Measurements from ENCODE around the gene SMARCC2. TPM values are rescaled to one million over a fixed set of nuclear protein-coding genes. Genes with fewer than 3 reads are reported as not detected.
"Not testable (repeated sequence)": the region's sequence is repeated elsewhere in the genome, so short reads cannot be mapped to it uniquely, and the experiment has no call there.

Gene SMARCC2
- total RNA-seq, 1 donor, result 61.1 TPM

DNA sequence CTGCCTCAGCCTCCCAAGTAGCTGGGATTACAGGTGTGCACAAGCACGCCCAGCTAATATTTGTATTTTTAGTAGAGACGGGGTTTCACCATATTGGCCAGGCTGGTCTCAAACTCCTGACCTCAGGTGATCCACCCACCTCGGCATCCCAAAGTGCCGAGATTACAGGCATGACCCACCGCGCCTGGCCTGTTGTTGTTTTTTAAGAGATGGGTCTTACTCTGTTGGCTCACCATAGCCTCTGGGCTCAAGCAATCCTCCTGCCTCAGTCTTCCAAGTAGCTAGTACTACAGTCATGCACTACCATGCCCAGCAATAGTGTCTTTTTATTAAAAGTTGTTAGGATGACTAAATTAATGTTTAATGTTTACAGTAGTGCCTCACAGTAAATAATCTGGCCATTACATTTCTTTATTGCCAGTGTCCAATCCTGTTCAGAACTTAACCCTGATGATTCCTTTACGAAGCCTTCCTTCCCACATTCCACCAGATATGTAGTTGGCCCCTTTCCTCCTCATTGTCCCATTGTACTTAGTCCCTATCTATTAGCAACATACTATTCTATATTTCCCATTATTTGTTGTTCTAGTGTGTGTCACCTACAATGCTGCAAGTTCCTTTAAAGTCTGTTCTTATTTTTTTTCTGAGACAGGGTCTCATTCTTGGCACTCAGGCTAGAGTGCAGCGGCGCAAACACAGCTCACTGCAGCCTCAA lies 8.8 kb upstream of the SMARCC2 start:
- H3K27me3 ChIP-seq (ENCODE audit: insufficient read depth, low read length), result no peaks in the 10 kb centered on the region
- H3K4me3 ChIP-seq (ENCODE audit: low read length), result no peak overlapping the region
- no peaks in the 10 kb centered on the region for H3K9me3 ChIP-seq (ENCODE audit: low read depth, low read length)
- no peaks in the 10 kb centered on the region for H3K4me1 ChIP-seq (ENCODE audit: insufficient read depth, low read length)

DNA sequence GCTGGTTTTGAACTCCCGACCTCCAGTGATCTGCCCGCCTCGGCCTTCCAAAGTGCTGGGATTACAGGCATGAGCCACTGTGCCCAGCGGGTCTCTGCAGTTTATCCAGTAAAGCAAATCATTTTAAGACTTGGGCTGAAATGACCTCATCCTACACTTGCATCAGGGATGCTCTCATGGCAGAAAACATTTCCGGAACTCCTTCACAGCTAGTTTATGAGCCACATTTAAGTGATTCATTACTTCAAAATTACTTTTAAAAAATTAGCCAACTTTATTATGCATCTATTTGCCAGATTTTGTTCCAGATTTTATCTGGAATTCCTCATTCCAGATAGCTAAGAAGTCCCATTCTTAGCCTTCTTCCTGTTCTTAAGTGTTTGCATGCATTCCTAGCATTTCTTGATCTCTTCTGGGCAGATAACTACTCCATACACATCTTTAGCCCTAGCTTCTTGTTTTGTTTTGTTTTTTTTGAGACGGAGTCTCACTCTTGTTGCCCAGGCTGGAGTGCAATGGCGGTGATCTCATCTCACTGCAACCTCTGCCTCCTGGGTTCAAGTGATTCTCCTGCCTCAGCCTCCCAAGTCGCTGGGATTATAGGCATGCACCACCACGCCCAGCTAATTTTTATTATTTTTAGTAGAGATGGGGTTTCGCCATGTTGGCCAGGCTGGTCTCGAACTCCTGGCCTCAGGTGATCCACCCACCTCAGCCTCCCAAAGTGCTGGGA lies 7.7 kb upstream of the SMARCC2 start:
- H3K9me3 ChIP-seq (ENCODE audit: low read depth, low read length); H3K4me3 ChIP-seq (ENCODE audit: low read length); H3K4me1 ChIP-seq (ENCODE audit: insufficient read depth, low read length); H3K27me3 ChIP-seq (ENCODE audit: insufficient read depth, low read length): not testable (repeated sequence)

DNA sequence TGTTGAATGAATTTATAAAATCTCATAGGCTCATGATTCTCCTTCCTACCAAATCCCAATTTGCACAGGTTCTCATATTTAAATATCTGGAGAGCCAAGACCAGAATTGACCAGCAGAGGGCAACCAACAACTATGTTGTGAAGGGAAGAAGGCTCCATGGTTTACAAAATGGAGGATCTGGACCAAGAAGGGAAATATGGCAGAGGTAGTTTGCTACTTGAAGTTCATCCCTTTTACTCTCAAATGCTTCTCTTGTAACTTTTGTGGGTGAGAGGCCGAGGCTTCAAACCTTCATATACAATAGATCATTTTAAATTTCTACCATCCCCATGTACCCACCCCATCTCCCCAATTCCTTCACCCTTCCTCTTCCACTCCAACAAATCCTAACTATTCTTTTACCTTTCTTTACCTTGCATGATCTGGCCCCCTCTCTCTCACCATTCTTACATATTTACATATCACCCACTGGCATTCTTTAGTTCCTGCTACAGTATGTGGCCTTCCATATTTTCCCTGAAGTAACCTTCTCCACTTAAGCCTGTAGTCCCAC lies 3.8 kb upstream of the SMARCC2 start:
- H3K27me3 ChIP-seq (ENCODE audit: insufficient read depth, low read length), result no peaks in the 10 kb centered on the region
- no peak overlapping the region for H3K4me3 ChIP-seq (ENCODE audit: low read length)
- no peaks in the 10 kb centered on the region for H3K9me3 ChIP-seq (ENCODE audit: low read depth, low read length)

DNA sequence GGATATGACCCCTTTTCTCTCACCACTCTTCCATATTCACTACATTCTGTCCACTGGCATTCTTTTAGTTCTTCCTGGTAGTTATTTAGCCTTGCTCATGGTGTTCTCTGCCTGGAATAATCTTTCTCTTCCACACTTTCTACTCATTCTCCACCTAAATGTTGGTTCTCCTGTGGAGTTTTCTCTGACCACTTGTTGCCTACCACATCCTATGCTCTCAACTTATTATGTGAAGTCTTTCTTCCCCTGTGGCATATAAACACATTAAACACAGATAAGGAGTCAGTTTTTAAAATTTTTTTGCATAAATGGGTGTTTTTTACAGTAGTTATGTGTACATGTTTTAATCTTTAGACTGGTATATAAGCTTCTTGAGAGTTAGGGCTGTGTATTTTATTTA lies 3.3 kb upstream of the SMARCC2 start:
- Histone ChIP-seq H3K9me3 (ENCODE audit: low read depth, low read length) (no peaks in the 10 kb centered on the region), H3K4me1 (ENCODE audit: insufficient read depth, low read length) (peaks cover 25% of the 10 kb centered on the region), H3K4me3 (ENCODE audit: low read length) (no peak overlapping the region), H3K27me3 (ENCODE audit: insufficient read depth, low read length) (no peaks in the 10 kb centered on the region)

More for the DNA sequence above, 3.8 kb upstream of the SMARCC2 start:
- H3K4me1 ChIP-seq (ENCODE audit: insufficient read depth, low read length), result peaks cover 20% of the 10 kb centered on the region

DNA sequence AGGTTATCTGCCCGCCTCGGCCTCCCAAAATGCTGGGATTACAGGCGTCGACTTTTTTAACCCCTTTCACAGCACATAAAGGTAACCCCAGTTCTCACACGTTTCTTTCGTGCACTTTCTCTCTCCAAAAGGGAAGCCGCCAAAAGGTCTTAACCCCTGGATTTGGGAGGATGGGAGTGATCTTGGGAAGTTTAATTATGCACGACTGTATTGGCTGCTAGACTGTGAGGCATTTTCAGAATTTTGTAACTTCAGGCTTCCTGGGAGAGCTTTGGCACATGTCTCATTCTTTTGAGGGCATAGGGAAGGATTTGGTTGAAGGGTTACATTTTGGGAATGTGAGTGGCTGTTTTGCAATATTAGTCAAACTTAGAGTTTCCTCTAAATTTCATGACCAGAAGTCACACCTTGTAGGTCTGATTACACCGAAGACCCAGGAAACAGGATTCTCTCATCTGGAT lies 1.4 kb upstream of the SMARCC2 start:
- Histone ChIP-seq H3K4me3 (ENCODE audit: low read length) (no peak overlapping the region), H3K4me1 (ENCODE audit: insufficient read depth, low read length) (peaks cover 35% of the 10 kb centered on the region), H3K9me3 (ENCODE audit: low read depth, low read length) (no peaks in the 10 kb centered on the region), H3K27me3 (ENCODE audit: insufficient read depth, low read length) (no peaks in the 10 kb centered on the region)

DNA sequence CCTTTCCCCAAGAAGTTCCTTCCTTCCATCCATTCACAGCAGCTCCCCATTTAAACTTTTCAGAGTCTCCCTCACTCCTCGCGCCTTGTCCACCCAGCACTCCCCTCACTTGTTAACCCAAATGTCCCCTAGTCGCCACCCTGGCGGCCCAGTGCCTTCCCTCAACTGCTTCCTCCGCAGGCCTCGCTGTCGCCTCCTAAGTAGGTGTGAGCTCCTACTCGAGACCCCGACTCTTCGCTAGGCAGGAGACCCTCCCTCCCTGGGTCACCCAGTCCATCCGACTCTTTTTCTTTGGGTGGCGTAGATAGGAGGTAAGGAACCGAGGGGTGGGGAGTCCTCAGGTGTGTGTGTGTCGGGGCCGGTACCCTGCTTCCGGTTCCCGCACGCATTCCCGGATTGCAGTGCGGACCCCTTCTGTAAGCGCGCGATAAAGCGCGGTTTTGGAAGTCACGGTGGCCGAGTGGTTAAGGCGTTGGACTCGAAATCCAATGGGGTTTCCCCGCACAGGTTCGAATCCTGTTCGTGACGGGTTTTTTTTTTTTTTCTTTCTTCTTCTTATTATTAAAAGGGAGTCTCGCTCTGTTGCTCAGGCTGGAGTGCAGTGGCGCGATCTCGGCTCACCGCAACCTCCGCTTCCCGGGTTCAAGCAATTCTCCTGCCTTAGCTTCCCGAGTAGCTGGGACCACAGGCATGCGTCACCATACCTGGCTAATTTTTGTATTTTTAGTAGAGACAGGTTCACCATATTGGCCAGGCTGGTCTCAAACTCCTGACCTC lies 823 bp upstream of the SMARCC2 start:
- Histone ChIP-seq H3K4me1 (ENCODE audit: insufficient read depth, low read length) (peaks cover 35% of the 10 kb centered on the region), H3K27me3 (ENCODE audit: insufficient read depth, low read length) (no peaks in the 10 kb centered on the region), H3K4me3 (ENCODE audit: low read length) (peak overlapping the region; percentile 74), H3K9me3 (ENCODE audit: low read depth, low read length) (no peaks in the 10 kb centered on the region)

DNA sequence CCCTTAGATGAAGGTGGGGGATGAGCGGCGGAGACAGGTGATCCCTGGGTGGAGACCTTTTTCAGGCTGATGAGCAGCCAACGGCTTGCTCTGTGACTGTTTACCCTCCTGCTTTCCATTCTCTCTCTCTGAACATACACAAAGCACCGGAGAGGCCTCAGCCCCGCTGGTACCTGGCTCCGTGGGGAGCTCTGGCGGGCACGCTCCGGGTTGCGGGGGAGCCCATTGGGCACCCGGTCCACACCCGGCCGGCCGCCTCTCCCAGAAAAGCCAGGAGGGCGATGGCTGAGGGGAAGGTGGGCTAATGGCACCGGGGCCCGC lies 545 bp downstream of the SMARCC2 start:
- no peaks in the 10 kb centered on the region for H3K9me3 ChIP-seq (ENCODE audit: low read depth, low read length)
- H3K27me3 ChIP-seq (ENCODE audit: insufficient read depth, low read length), result no peaks in the 10 kb centered on the region
- peaks cover 35% of the 10 kb centered on the region for H3K4me1 ChIP-seq (ENCODE audit: insufficient read depth, low read length)
- H3K4me3 ChIP-seq (ENCODE audit: low read length), result peak overlapping the region; percentile 54

DNA sequence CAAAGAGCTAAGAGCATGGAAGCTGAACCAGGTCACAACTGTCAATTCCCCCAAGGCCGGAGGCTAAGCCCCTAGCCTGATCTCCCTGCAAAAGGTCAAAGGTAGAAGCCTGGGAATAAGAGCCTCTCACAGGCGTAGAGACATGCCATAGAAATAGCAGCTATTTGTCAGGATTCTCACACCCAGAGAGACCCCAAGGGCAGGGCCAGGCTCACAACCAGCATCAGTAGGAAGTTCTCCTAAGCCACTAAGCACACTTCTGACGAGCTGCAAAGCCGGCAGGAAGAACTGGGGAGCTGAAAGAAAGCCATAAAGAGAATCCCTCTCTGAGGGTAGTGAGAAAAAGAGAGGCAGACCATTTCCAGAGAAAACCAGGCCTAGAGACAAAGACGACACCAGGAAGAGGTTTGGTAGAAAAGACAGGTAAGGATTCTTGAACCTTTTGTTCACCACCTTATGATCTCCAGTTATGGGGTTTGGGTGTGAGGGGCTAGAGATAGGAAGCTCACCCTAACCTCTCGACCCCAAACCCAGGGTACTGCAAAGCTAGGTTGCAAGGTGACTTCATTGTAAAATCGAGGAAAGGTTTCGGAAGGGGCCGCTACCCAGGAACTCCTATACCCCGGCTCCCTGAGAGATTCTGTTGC lies 1.0 kb downstream of the SMARCC2 start:
- H3K4me1 ChIP-seq (ENCODE audit: insufficient read depth, low read length), result peaks cover 35% of the 10 kb centered on the region
- H3K9me3 ChIP-seq (ENCODE audit: low read depth, low read length), result no peaks in the 10 kb centered on the region
- H3K4me3 ChIP-seq (ENCODE audit: low read length), result peak overlapping the region; percentile 54
- no peaks in the 10 kb centered on the region for H3K27me3 ChIP-seq (ENCODE audit: insufficient read depth, low read length)

DNA sequence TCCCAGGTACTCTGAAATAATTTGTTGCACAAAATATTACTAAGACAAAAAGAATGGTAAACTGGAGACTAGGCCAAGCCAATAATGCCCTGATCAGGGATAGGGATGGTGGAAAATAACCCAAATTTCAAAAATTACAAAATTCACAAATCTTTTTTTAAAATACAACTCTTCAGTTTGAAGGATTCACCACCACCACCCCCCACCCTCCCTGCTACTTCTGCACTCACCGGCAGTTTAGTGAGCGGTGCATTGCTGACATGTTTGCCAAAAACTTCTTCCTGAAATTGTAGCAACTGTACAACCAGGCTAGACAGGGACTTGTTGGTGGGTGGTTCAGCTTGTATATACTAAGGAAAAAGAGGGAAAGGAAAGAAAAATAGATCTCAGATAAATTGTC lies 2.3 kb downstream of the SMARCC2 start:
- H3K4me3 ChIP-seq (ENCODE audit: low read length), result no peak overlapping the region
- no peaks in the 10 kb centered on the region for H3K9me3 ChIP-seq (ENCODE audit: low read depth, low read length)
- H3K4me1 ChIP-seq (ENCODE audit: insufficient read depth, low read length), result peaks cover 42% of the 10 kb centered on the region
- H3K27me3 ChIP-seq (ENCODE audit: insufficient read depth, low read length), result no peaks in the 10 kb centered on the region

DNA sequence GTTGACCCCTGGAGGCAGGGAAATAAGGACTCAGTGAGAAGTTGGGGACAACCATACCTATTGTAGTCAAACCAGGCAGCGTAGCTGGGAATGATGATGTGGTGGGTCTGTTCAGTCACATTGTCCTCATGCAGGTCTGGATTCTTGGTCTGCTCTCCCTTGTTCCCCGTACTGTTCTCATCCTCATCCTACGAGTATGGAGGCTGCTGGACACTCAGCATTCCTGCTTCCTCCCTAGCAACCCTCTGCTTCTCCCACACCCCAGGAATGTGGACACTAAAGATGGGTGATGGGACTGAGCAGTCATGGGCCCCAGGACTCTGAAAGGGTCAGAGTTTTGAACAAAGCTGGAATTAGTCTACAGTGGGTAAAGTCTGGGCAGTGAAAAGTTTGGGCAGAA lies 10.9 kb downstream of the SMARCC2 start:
- Histone ChIP-seq H3K27me3 (ENCODE audit: insufficient read depth, low read length) (no peaks in the 10 kb centered on the region), H3K4me1 (ENCODE audit: insufficient read depth, low read length) (peaks cover 7% of the 10 kb centered on the region), H3K4me3 (ENCODE audit: low read length) (no peak overlapping the region), H3K9me3 (ENCODE audit: low read depth, low read length) (no peaks in the 10 kb centered on the region)

DNA sequence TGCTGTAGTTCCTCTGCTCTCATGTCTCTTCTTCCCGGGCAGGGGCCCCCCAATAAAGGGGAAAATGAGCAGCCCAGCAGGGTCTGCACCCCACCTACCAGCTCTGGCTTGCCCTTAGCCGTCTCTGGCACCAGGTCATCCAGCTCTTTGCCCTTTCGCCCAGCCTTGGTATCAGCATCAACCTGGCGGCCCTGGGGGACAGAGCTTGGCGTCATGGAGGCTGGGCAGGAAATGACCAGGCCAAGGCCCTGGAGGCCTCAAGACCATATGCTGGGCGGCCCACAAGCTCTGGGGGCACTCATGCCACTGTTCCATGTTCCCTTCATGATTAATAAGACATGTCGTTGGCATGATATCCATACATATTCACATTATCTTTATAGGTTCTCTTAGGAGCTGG lies 16.4 kb downstream of the SMARCC2 start:
- no peak overlapping the region for H3K4me3 ChIP-seq (ENCODE audit: low read length)
- H3K27me3 ChIP-seq (ENCODE audit: insufficient read depth, low read length), result no peaks in the 10 kb centered on the region
- no peaks in the 10 kb centered on the region for H3K9me3 ChIP-seq (ENCODE audit: low read depth, low read length)
- H3K4me1 ChIP-seq (ENCODE audit: insufficient read depth, low read length), result no peaks in the 10 kb centered on the region

DNA sequence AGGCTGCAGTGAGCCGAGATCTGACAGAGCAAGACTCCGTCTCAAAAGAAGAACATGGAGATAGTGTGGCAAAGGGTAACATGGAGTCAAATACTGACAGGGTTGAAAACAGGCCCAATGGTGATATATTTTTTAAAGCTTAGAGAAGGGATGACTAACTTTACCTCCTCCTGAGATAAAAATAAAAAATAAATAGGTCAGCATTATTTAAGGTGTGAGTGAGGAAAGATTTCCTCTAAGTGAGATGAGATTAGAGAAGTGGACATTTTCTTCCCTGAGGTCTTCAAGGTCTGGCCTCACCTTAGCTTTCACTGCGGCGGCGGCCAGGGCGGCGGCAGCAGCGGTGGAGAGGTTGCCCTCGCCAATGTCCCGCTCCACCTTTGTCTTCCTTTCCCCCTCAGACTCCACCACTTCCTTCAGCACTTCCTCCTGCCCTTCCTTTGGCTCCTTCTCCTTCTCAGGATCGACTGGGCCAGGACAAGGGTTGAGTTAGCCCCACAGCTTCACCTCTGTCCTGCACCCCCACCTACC lies 20.0 kb downstream of the SMARCC2 start:
- Histone ChIP-seq H3K9me3 (ENCODE audit: low read depth, low read length) (no peaks in the 10 kb centered on the region), H3K27me3 (ENCODE audit: insufficient read depth, low read length) (no peaks in the 10 kb centered on the region), H3K4me1 (ENCODE audit: insufficient read depth, low read length) (no peaks in the 10 kb centered on the region), H3K4me3 (ENCODE audit: low read length) (no peak overlapping the region)

DNA sequence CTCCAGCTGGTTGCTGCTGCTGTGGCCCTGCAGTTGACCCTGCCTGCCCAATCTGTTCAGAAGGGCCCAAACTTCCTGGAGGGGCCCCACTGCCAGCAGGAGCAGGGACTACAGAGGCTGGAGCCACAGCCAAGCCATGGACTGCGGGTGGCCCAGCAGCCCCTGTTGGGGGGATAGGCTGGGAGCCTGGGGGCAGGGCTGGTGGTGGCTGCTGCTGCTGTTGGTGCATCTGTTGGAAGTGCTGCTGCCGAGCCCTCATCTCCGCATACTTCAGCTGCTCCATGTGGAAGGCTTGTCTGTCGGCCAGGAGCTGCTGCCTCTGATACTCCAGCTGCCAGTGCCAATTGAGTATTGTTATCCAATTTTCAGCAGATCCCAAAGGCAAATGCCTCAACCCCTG lies 23.9 kb downstream of the SMARCC2 start:
- no peaks in the 10 kb centered on the region for H3K9me3 ChIP-seq (ENCODE audit: low read depth, low read length)
- peaks cover 9% of the 10 kb centered on the region for H3K4me1 ChIP-seq (ENCODE audit: insufficient read depth, low read length)
- H3K4me3 ChIP-seq (ENCODE audit: low read length), result no peak overlapping the region
- no peaks in the 10 kb centered on the region for H3K27me3 ChIP-seq (ENCODE audit: insufficient read depth, low read length)

DNA sequence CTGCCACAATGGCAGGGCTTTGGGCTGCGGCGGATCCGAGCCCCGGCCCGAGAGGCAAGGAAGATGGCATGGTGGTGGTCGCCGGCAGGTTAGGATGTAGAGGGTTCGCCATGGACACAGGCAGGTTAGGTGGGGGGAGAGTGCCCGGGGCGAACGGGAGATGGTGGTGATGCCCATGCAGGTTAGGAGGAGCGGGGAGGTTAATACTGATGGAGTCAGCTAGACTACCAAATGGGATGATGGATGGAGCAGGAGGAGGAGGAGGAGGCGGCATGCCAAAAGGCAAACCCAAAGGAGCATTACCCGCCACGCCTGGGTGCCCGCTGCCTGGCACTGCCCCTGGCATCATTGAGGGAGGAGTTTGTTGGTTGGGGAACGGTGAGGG lies 24.9 kb downstream of the SMARCC2 start:
- Histone ChIP-seq H3K4me1 (ENCODE audit: insufficient read depth, low read length) (peaks cover 20% of the 10 kb centered on the region), H3K4me3 (ENCODE audit: low read length) (no peak overlapping the region), H3K9me3 (ENCODE audit: low read depth, low read length) (no peaks in the 10 kb centered on the region), H3K27me3 (ENCODE audit: insufficient read depth, low read length) (no peaks in the 10 kb centered on the region)

Data from mononuclear cell (primary cell).